GM12872 (cell line): ENCODE results near the gene DLG2.

ENCODE experiments used
- TF ChIP-seq, protein P1 (sequence below): IDR thresholded peaks from 3 replicates; pipeline ENCODE4 v1.5.1; 2011; ENCODE audit warnings: low read depth, mild to moderate bottlenecking, low read length, moderate library complexity; ENCODE audit not compliant: insufficient read depth

DLG2 gene

DNA sequence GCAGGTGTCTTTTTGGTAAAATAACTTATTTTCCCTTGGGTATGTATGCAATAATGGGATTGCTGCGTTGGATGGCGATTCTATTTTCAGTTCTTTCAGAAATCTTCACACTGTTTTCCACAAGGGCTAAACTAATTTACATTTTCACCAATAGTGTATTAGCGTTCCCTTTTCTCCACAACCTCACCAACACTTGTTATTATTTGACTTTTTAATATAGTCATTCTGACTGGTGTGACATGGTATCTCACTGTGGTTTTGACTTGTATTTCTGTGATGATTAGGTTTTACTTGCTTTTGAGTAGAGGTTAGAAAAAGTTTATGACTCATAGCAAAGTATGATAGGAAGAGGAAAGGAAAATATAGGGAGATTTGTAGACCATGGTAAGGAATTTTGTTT is 92.3 kb downstream of the DLG2 start:
- TF ChIP-seq, protein P1, sequence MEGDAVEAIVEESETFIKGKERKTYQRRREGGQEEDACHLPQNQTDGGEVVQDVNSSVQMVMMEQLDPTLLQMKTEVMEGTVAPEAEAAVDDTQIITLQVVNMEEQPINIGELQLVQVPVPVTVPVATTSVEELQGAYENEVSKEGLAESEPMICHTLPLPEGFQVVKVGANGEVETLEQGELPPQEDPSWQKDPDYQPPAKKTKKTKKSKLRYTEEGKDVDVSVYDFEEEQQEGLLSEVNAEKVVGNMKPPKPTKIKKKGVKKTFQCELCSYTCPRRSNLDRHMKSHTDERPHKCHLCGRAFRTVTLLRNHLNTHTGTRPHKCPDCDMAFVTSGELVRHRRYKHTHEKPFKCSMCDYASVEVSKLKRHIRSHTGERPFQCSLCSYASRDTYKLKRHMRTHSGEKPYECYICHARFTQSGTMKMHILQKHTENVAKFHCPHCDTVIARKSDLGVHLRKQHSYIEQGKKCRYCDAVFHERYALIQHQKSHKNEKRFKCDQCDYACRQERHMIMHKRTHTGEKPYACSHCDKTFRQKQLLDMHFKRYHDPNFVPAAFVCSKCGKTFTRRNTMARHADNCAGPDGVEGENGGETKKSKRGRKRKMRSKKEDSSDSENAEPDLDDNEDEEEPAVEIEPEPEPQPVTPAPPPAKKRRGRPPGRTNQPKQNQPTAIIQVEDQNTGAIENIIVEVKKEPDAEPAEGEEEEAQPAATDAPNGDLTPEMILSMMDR: no peak

GRCh38 chr11:85531191-85531897 is 95.8 kb downstream of the DLG2 start:
- TF ChIP-seq, protein P1: no peak

DNA sequence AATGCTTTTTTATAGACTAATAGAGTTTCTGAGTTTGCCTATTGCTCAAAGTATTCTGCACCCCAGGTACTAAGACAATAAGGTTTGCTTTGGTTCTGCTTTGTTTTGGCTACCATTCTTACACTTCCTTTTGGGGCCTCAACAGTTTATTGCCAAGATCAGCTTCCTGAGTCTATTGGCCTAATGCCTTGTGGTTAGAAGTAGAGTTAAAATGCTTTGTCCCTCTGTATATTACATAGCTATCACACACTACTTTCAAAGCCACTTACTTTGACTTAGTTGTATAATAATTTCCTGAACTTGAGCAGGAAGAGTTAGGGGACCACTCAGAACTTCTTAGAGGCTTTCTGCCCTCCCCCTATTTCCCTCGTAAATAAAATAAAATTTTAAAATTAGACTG is 96.5 kb downstream of the DLG2 start:
- TF ChIP-seq, protein P1: no peak

GRCh38 chr11:85526564-85526963 is 100.6 kb downstream of the DLG2 start:
- TF ChIP-seq, protein P1: no peak

DNA sequence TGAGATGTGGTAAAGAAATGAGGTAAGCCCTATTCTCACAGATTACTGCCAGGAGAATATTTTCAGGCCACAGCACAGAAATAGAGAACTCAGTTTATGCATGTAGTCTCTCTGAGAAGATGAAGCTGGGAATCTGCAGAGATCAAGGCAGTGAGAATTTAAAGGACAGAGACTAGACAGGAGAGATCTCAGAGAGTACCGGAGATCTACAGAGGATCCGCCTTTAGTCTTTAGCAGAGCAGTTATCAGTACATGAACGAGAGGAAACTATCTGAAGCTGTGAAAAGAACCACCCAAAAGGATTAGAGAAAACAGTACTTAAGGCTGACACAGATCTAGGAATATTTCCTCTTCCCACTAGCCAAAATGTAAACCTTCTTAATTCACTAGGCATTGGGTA is 101.5 kb downstream of the DLG2 start:
- TF ChIP-seq, protein P1: no peak

DNA sequence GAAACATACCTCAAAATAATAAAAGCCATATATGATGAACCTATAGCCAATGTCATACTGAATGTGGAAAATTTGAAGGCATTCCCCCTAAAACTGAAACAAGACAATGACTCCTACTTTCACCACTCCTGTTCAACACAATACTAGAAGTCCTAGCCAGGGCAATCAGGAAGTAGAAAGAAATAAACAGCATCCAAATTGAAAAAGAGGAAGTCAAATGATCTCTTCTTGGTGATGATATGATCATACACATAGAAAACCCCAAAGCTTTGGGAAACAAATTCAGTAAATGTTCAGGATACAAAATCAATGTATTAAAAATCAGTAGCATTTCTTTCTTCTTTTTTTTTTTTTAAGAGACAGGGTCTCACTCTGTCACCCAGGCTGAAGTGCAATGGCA is 109.9 kb downstream of the DLG2 start:
- TF ChIP-seq, protein P1: no peak

GRCh38 chr11:85495918-85496317 is 131.2 kb downstream of the DLG2 start:
- TF ChIP-seq, protein P1: no peak

DNA sequence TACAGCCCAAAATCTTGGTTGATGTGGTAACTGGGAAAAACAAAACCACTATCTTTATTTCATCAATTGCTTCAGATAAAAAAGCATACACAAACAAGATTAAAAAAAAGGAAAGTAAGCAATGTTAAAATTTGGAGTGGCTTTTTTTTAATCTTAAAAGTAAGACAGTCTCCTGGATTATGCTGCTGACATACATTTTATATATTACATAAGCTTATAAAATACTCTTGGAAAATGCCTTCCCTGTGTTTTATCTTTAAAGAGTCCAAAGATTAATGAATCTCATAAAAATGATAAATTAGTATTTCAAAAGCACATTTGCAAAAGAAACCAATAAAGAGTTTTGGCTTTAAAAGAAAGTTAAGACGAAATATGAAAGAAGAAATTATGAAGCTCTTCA is 132.7 kb downstream of the DLG2 start:
- TF ChIP-seq, protein P1: no peak
